Caco-2 (cell line): Measurements from ENCODE around the gene NBAS. TPM values are rescaled to one million over a fixed set of nuclear protein-coding genes. Genes with fewer than 3 reads are reported as not detected.

Source experiments
- BruUV-seq: library from RNA; stranded (reverse); fragments of 400-500 nt; replicated peaks from 2 replicates; lab custom pipeline; 2021; lab: Mats Ljungman, UMichigan
- CTCF ChIA-PET: fragments of 300-600 bp; sonication (Branson Sonifier 250); formaldehyde crosslinking; loops from one replicate; lab custom pipeline; 2022; ENCODE audit warnings: antibody characterized with exemption; lab: Charles Lee
- POLR2A ChIA-PET: fragments of 300-600 bp; sonication (Branson Sonifier 250); formaldehyde crosslinking; loops from one replicate; lab custom pipeline; 2022; ENCODE audit warnings: antibody characterized with exemption; lab: Charles Lee
- DNase-seq, 2 experiments: peaks; one replicate each; pipeline versions ENCODE4 v3.0.0 to v3.0.0-alpha.2; 2020 to 2022
- H3K27me3 ChIP-seq: replicated peaks from 2 replicates; pipeline ENCODE4 v1.6.0; 2011; ENCODE audit warnings: low read length; ENCODE audit not compliant: control insufficient read depth, insufficient read depth
- H3K36me3 ChIP-seq: 2 replicates; pipeline ENCODE4 v1.5.1; 2011; ENCODE audit warnings: low read length; ENCODE audit not compliant: control insufficient read depth, insufficient read depth
- H3K4me1 ChIP-seq: fragments of 250-450 bp; sonication (Bioruptor Pico); 2 replicates; pipeline ENCODE4 v1.5.1; 2020; ENCODE audit warnings: mild to moderate bottlenecking
- H3K4me3 ChIP-seq: 2 replicates; pipeline ENCODE4 v1.5.1; 2011; ENCODE audit warnings: low read depth, mild to moderate bottlenecking, control low read depth, low read length
- H3K9me3 ChIP-seq: fragments of 250-450 bp; sonication (Bioruptor Pico); 2 replicates; pipeline ENCODE4 v1.5.1; 2020; ENCODE audit warnings: mild to moderate bottlenecking, moderate library complexity
- H3K27ac Mint-ChIP-seq: one replicate; pipeline ENCODE4 v1.8.0; 2022; ENCODE audit warnings: mixed read lengths; ENCODE audit not compliant: unreplicated experiment
- H3K27me3 Mint-ChIP-seq: one replicate; pipeline ENCODE4 v1.8.0; 2022; ENCODE audit warnings: mixed read lengths; ENCODE audit not compliant: insufficient read depth, unreplicated experiment
- H3K36me3 Mint-ChIP-seq: one replicate; pipeline ENCODE4 v1.8.0; 2022; ENCODE audit warnings: mild to moderate bottlenecking, mixed read lengths; ENCODE audit not compliant: insufficient read depth, unreplicated experiment
- H3K4me1 Mint-ChIP-seq: one replicate; pipeline ENCODE4 v1.8.0; 2022; ENCODE audit warnings: low read depth, mixed read lengths; ENCODE audit not compliant: unreplicated experiment
- H3K4me3 Mint-ChIP-seq: one replicate; pipeline ENCODE4 v1.8.0; 2022; ENCODE audit warnings: mild to moderate bottlenecking, moderate library complexity, mixed read lengths; ENCODE audit not compliant: unreplicated experiment
- H3K9me3 Mint-ChIP-seq: one replicate; pipeline ENCODE4 v1.8.0; 2022; ENCODE audit warnings: mixed read lengths; ENCODE audit not compliant: unreplicated experiment
- intact Hi-C: fragments of 100-400 bp; cut with micrococcal nuclease; formaldehyde crosslinking; loops from one replicate; pipeline ENCODE4 v1.10.0; 2022; ENCODE audit not compliant: unreplicated experiment
- total RNA-seq: library from RNA; stranded (reverse); gene quantifications from 2 replicates; pipeline ENCODE4 v1.2.3, GENCODE V29; 2022
- TF ChIP-seq, protein P1 (sequence below), 2 experiments: fragments of 200-600 bp in 1 of 2; IDR thresholded peaks; 1 replicate in 1 of 2; 2 replicates in 1 of 2; pipeline versions ENCODE4 v1.5.1 to v1.8.0; 2011 to 2022; ENCODE audit warnings: antibody characterized with exemption in 1 of 2, control low read depth in 1 of 2, inconsistent platforms in 1 of 2, low read depth in 1 of 2, low read length in 1 of 2, mild to moderate bottlenecking in 1 of 2, moderate library complexity in 1 of 2; ENCODE audit not compliant: insufficient read depth in 1 of 2, severe bottlenecking in 1 of 2, unreplicated experiment in 1 of 2

Gene NBAS
- total RNA-seq, 1 experiment from 2014 or later, result 31.1 TPM

DNA sequence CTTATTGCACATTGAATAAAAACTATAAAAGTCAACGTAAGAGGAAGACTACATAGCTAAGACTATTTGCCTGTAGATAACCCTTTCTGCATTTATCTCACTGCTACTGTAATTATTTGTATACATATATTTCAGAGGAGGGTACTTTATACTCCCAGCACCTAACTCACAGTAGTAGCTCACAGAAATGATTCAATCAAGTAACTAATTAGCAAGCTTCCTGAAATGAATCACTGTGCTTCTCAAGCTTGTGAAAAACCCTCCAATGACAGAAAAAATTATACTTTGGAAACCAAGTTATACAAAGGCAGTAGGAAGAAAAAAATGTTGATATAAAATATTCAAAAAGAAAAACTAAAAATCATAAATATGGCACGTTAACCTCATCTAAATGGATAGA is 124.9 kb downstream of the NBAS start:
- H3K27me3 Mint-ChIP-seq, result no peaks in the 10 kb centered on the region
- Histone ChIP-seq H3K27me3 (no peaks in the 10 kb centered on the region), H3K9me3 (no peaks in the 10 kb centered on the region), H3K36me3 (no peaks in the 10 kb centered on the region), H3K4me1 (peaks cover 33% of the 10 kb centered on the region), H3K4me3 (no peak overlapping the region)
- no peak overlapping the region for H3K4me3 Mint-ChIP-seq
- DNase-seq, result no peak
- no peak overlapping the region for H3K27ac Mint-ChIP-seq
- ChIA-PET CTCF (interaction anchor here (0.7 to 1.2 kb wide), 2 partner anchors 141 kb away, joined by 3 read pairs; no protein-coding TSS in a partner anchor), POLR2A (no interaction called here)
- no peaks in the 10 kb centered on the region for H3K36me3 Mint-ChIP-seq
- no peaks in the 10 kb centered on the region for H3K9me3 Mint-ChIP-seq
- TF ChIP-seq, protein P1, sequence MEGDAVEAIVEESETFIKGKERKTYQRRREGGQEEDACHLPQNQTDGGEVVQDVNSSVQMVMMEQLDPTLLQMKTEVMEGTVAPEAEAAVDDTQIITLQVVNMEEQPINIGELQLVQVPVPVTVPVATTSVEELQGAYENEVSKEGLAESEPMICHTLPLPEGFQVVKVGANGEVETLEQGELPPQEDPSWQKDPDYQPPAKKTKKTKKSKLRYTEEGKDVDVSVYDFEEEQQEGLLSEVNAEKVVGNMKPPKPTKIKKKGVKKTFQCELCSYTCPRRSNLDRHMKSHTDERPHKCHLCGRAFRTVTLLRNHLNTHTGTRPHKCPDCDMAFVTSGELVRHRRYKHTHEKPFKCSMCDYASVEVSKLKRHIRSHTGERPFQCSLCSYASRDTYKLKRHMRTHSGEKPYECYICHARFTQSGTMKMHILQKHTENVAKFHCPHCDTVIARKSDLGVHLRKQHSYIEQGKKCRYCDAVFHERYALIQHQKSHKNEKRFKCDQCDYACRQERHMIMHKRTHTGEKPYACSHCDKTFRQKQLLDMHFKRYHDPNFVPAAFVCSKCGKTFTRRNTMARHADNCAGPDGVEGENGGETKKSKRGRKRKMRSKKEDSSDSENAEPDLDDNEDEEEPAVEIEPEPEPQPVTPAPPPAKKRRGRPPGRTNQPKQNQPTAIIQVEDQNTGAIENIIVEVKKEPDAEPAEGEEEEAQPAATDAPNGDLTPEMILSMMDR (IDR thresholded peaks at IDR 0.05; ENCODE audit: insufficient read depth in 1 of 2, low read depth in 1 of 2, low read length in 1 of 2, severe bottlenecking in 1 of 2, unreplicated experiment in 1 of 2), result no peak
- intact Hi-C loops, result no loop called here
- H3K4me1 Mint-ChIP-seq, result peaks cover 35% of the 10 kb centered on the region
- no TSS peak for BruUV-seq

- POLR2A ChIA-PET, result no interaction called here
- Mint-ChIP-seq H3K9me3 (no peaks in the 10 kb centered on the region), H3K27me3 (no peaks in the 10 kb centered on the region), H3K4me1 (peaks cover 35% of the 10 kb centered on the region), H3K36me3 (no peaks in the 10 kb centered on the region), H3K4me3 (no peak overlapping the region), H3K27ac (no peak overlapping the region)
- TF ChIP-seq, protein P1 (IDR thresholded peaks at IDR 0.05; ENCODE audit: insufficient read depth in 1 of 2, low read depth in 1 of 2, low read length in 1 of 2, severe bottlenecking in 1 of 2, unreplicated experiment in 1 of 2), result no peak
- Histone ChIP-seq H3K4me3 (no peak overlapping the region), H3K27me3 (no peaks in the 10 kb centered on the region), H3K9me3 (no peaks in the 10 kb centered on the region), H3K4me1 (peaks cover 33% of the 10 kb centered on the region), H3K36me3 (no peaks in the 10 kb centered on the region)
- CTCF ChIA-PET, result interaction anchor here (0.7 kb wide), 1 partner anchor 142 kb away, joined by 3 read pairs; no protein-coding TSS in a partner anchor
- DNase-seq, result peak in 1 of 2 experiments; percentile 12
- intact Hi-C loops, result loop anchor here (1.0 kb wide), 1 partner anchor 10 kb away; no protein-coding TSS in a partner anchor
- BruUV-seq, result no TSS peak
Measured at GRCh38 chr2:15435474-15435873, 125.7 kb downstream of the NBAS start.

DNA sequence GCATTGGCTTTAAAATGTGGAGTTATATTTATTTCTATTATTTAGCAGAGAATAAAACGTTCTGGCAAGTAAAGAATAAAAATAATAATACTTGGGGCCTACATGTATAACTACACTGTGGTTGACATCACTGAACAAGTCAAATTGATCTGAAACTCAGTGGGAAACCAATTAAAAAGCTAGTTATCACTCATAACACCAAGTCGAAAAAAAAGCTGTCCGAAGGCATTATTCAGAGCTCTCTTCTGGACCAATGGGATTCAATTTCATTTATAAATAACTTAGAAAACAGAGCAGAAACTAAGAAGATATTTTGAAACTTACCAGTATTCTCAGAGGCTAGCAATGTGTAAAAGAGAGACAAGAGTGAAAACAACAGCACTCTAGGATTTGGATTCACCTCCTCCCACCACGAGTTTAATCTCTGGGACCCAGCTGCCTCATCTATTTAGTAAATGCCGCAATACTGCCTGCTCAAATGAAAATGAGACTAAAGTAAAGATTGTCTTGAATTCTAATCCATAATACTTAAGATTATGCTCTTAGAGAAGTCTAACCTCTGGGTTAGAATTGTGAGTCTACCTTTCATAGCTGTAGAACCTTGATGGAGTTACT is 128.4 kb downstream of the NBAS start:
- no peaks in the 10 kb centered on the region for H3K9me3 Mint-ChIP-seq
- BruUV-seq, result no TSS peak
- no peak for DNase-seq
- Histone ChIP-seq H3K4me3 (no peak overlapping the region), H3K27me3 (no peaks in the 10 kb centered on the region), H3K9me3 (no peaks in the 10 kb centered on the region), H3K4me1 (peaks cover 33% of the 10 kb centered on the region), H3K36me3 (no peaks in the 10 kb centered on the region)
- intact Hi-C loops, result no loop called here
- CTCF ChIA-PET, result no interaction called here
- H3K36me3 Mint-ChIP-seq, result no peaks in the 10 kb centered on the region
- H3K4me3 Mint-ChIP-seq, result no peak overlapping the region
- POLR2A ChIA-PET, result no interaction called here
- no peaks in the 10 kb centered on the region for H3K27me3 Mint-ChIP-seq
- TF ChIP-seq, protein P1 (IDR thresholded peaks at IDR 0.05; ENCODE audit: insufficient read depth in 1 of 2, low read depth in 1 of 2, low read length in 1 of 2, severe bottlenecking in 1 of 2, unreplicated experiment in 1 of 2), result no peak
- peaks cover 28% of the 10 kb centered on the region for H3K4me1 Mint-ChIP-seq
- no peak overlapping the region for H3K27ac Mint-ChIP-seq
